GM23338 (cell line): ENCODE measurements around the gene SSR4. TPM values are rescaled to one million over a fixed set of nuclear protein-coding genes. Genes with fewer than 3 reads are reported as not detected.
"Not testable (repeated sequence)": the region's sequence is repeated elsewhere in the genome, so short reads cannot be mapped to it uniquely, and the experiment has no call there.

Experiments used
- ATAC-seq: fragments of 200-7000 bp; cut with Tn5 transposase; 3 replicates; pipeline ENCODE4 v1.9.1; 2020
- DNase-seq: peaks from one replicate; pipeline ENCODE4 v3.0.0-alpha.2; 2015; ENCODE audit warnings: low spot score
- H2AFZ ChIP-seq: fragments of 200-600 bp; sonication (generic); 2 replicates; pipeline ENCODE4 v1.8.0; 2016; ENCODE audit warnings: antibody characterized with exemption, mild to moderate bottlenecking, moderate library complexity
- H3F3A ChIP-seq: fragments of 200-600 bp; sonication (generic); replicated peaks from 2 replicates; pipeline ENCODE4 v1.8.0; 2017; ENCODE audit warnings: antibody characterized with exemption, mixed run types, low read depth
- H3K27ac ChIP-seq: fragments of 200-600 bp; sonication (generic); 2 replicates; pipeline ENCODE4 v1.6.1; 2016; ENCODE audit warnings: low read depth
- H3K27me3 ChIP-seq: fragments of 200-600 bp; sonication (generic); 2 replicates; pipeline ENCODE4 v1.8.0; 2016; ENCODE audit warnings: mild to moderate bottlenecking, mixed run types, moderate library complexity; ENCODE audit not compliant: insufficient read depth
- H3K36me3 ChIP-seq: fragments of 200-600 bp; sonication (generic); 2 replicates; pipeline ENCODE4 v1.8.0; 2016; ENCODE audit warnings: mild to moderate bottlenecking; ENCODE audit not compliant: insufficient read depth
- H3K4me1 ChIP-seq: fragments of 200-600 bp; sonication (generic); 2 replicates; pipeline ENCODE4 v1.8.0; 2016; ENCODE audit warnings: mild to moderate bottlenecking, moderate library complexity; ENCODE audit not compliant: insufficient read depth
- H3K4me2 ChIP-seq: fragments of 200-600 bp; sonication (generic); 2 replicates; pipeline ENCODE4 v1.7.1; 2017; ENCODE audit warnings: mixed run types
- H3K4me3 ChIP-seq: fragments of 200-600 bp; sonication (generic); 2 replicates; pipeline ENCODE4 v1.6.1; 2016; ENCODE audit warnings: mixed run types
- H3K79me2 ChIP-seq: fragments of 200-600 bp; sonication (generic); replicated peaks from 2 replicates; pipeline ENCODE4 v1.8.0; 2017; ENCODE audit warnings: mild to moderate bottlenecking; ENCODE audit not compliant: insufficient read depth
- H3K9me2 ChIP-seq: fragments of 200-600 bp; sonication (generic); 2 replicates; pipeline ENCODE4 v1.8.0; 2017; ENCODE audit not compliant: insufficient read depth
- H4K20me1 ChIP-seq: fragments of 200-600 bp; sonication (generic); replicated peaks from 2 replicates; pipeline ENCODE4 v1.8.0; 2017; ENCODE audit warnings: mild to moderate bottlenecking; ENCODE audit not compliant: insufficient read depth
- H3K27ac Mint-ChIP-seq: 2 replicates; pipeline ENCODE4 v1.8.0; 2020; ENCODE audit warnings: inconsistent platforms, mild to moderate bottlenecking, moderate library complexity, mixed read lengths
- H3K27me3 Mint-ChIP-seq: 3 replicates; pipeline ENCODE4 v1.8.0; 2022; ENCODE audit warnings: low read depth, mild to moderate bottlenecking, moderate library complexity, mixed read lengths, inconsistent platforms; ENCODE audit not compliant: insufficient read depth, poor library complexity
- H3K36me3 Mint-ChIP-seq: 3 replicates; pipeline ENCODE4 v1.8.0; 2021; ENCODE audit warnings: low read depth, mild to moderate bottlenecking, inconsistent platforms, moderate library complexity, mixed read lengths
- H3K4me1 Mint-ChIP-seq: 3 replicates; pipeline ENCODE4 v1.8.0; 2020; ENCODE audit warnings: mild to moderate bottlenecking, inconsistent platforms, mixed read lengths
- H3K4me3 Mint-ChIP-seq: 3 replicates; pipeline ENCODE4 v1.8.0; 2021; ENCODE audit warnings: moderate library complexity, mild to moderate bottlenecking, inconsistent platforms, mixed read lengths
- H3K9me3 Mint-ChIP-seq: 3 replicates; pipeline ENCODE4 v1.8.0; 2020; ENCODE audit warnings: moderate library complexity, mild to moderate bottlenecking, inconsistent platforms, mixed read lengths
- EZH2phosphoT487 ChIP-seq: fragments of 200-600 bp; sonication (generic); IDR thresholded peaks from one replicate; pipeline ENCODE4 v1.8.1; 2018; ENCODE audit warnings: antibody characterized with exemption; ENCODE audit not compliant: unreplicated experiment
- JUNB ChIP-seq: IDR thresholded peaks from one replicate; pipeline ENCODE4 v1.6.1; 2016; ENCODE audit warnings: antibody characterized with exemption; ENCODE audit not compliant: unreplicated experiment
- NANOG ChIP-seq: IDR thresholded peaks from 2 replicates; pipeline ENCODE4 v1.6.1; 2016; ENCODE audit warnings: antibody characterized with exemption, borderline replicate concordance
- POLR2AphosphoS5 ChIP-seq: IDR thresholded peaks from 2 replicates; pipeline ENCODE4 v1.6.1; 2016; ENCODE audit warnings: antibody characterized with exemption, low read depth
- STAT1 ChIP-seq: IDR thresholded peaks from one replicate; pipeline ENCODE4 v1.6.1; 2016; ENCODE audit warnings: antibody characterized with exemption; ENCODE audit not compliant: unreplicated experiment
- ZNF114 ChIP-seq: fragments of 250-450 bp; sonication (Bioruptor Pico); IDR thresholded peaks from 2 replicates; pipeline ENCODE4 v1.5.0; 2020; ENCODE audit warnings: mild to moderate bottlenecking, moderate library complexity
- ZNF331 ChIP-seq: fragments of 250-450 bp; sonication (Bioruptor Pico); IDR thresholded peaks from 2 replicates; pipeline ENCODE4 v1.5.0; 2020; ENCODE audit warnings: low read depth, mild to moderate bottlenecking, moderate library complexity
- polyA plus RNA-seq: library from polyadenylated mRNA; unstranded; fragments of >200 nt; fragmentation: Nextera tagmentation; extraction: Ambion mirVana; gene quantifications from 2 replicates; pipeline ENCODE4 v1.2.1, GENCODE V29; 2016
- total RNA-seq: library from RNA; depleted of rRNA; stranded (reverse); fragments of >200 nt; shearing (Covaris generic); gene quantifications from 2 replicates; pipeline ENCODE4 v1.2.3, GENCODE V29; 2014
- TF ChIP-seq, protein P1 (sequence below): fragments of 250-450 bp; sonication (Bioruptor Pico); IDR thresholded peaks from 2 replicates; pipeline ENCODE4 v1.5.0; 2020; ENCODE audit warnings: mild to moderate bottlenecking, moderate library complexity
- TF ChIP-seq, protein P2 (sequence below): IDR thresholded peaks from one replicate; pipeline ENCODE4 v1.6.1; 2018; ENCODE audit warnings: antibody characterized with exemption; ENCODE audit not compliant: unreplicated experiment

SSR4 gene
- total and polyA plus RNA-seq, 2 experiments from 2014 or later: 107 to 352 TPM

DNA sequence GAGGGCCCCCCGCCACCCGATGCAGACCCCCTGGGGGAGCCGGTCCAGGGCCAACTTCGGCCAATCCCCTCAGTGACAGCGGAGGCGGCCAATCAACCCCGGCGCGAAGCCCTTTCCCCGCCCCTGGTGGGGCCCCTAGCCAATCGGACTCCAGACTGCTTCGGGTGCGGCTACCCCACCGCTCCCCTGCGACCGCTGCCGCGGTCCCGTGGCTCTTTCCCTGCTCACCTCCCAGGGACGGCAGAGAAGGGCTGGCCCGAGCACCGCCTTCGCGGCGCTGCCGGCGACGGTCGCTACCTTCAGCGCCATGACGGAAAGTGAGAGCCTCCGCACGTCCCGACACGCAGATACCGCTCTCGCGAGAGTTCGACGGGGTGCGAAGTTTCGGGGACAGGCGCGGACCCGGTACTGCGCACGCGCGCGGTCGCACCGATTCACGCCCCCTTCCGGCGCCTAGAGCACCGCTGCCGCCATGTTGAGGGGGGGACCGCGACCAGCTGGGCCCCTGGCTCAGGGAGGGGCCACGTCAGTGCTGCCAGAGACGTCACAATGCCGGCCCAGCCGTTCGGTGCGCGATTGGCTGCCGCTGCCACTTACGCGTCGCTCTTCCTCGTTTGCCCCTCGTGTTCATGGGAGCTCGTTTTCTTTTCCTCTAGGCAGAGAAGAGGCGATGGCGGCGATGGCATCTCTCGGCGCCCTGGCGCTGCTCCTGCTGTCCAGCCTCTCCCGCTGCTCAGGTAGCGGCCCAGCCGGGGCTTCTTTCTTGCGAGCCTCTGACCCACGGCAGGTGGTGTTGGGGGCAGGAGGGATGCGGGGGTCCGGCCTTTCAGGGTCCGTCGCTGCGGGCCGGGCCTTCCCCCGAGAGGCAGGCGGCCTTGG, at the start of gene SSR4, which contains the start of gene IDH3G (continued):
- no peak for TF ChIP-seq JUNB

DNA sequence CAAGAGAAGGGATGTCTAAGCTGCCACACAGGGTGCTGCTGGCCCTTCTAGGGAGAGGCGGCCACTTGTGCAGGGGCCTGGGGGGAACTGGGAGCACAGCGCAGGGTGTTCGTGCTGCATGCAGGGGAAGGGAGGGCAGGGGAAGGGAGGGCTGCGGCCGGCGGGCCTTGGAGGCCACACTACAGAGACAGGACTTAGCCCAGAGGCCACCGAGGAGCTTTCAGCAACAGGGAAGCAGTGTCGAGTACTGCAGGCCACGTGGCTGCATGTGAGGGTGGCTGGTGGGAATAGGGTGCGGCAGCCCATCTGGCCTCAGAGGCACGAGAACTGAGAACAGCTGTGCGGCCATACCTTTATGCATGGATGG, 49.4 kb upstream of the SSR4 start:
- not testable (repeated sequence) for H3K4me3 Mint-ChIP-seq, H3K27me3 Mint-ChIP-seq, H3K79me2 ChIP-seq, H3K4me1 ChIP-seq, H3K36me3 Mint-ChIP-seq, H3K27ac ChIP-seq, H3K27me3 ChIP-seq, H3K4me3 ChIP-seq, H3F3A ChIP-seq, H3K4me1 Mint-ChIP-seq, H3K9me2 ChIP-seq, H2AFZ ChIP-seq, DNase-seq, H3K9me3 Mint-ChIP-seq, H4K20me1 ChIP-seq, H3K4me2 ChIP-seq, H3K36me3 ChIP-seq, ATAC-seq
- 0 out of 2 replicates have a peak overlapping the region, but pooled peaks have one; percentile 56 for H3K27ac Mint-ChIP-seq

DNA sequence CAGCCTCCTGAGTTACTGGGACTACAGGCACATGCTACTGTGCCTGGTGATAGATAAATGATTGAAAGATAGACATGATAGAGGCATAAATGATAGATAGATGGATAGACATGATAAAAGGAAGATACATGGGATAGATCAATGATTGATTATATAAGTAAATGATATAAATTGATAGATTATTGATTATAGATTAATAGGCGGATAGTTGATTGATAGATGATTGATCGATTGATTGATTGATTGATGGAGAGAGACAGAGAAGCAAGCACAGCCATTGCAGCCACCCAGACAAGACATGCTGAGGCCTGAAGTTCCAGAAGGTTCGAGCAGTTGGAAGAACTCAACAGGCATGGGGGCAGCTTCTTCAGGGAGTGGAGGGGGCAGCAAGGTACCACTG, 48.1 kb upstream of the SSR4 start:
- H3K27me3 Mint-ChIP-seq: peaks cover 3% of the 10 kb centered on the region
- TF ChIP-seq, protein P1, sequence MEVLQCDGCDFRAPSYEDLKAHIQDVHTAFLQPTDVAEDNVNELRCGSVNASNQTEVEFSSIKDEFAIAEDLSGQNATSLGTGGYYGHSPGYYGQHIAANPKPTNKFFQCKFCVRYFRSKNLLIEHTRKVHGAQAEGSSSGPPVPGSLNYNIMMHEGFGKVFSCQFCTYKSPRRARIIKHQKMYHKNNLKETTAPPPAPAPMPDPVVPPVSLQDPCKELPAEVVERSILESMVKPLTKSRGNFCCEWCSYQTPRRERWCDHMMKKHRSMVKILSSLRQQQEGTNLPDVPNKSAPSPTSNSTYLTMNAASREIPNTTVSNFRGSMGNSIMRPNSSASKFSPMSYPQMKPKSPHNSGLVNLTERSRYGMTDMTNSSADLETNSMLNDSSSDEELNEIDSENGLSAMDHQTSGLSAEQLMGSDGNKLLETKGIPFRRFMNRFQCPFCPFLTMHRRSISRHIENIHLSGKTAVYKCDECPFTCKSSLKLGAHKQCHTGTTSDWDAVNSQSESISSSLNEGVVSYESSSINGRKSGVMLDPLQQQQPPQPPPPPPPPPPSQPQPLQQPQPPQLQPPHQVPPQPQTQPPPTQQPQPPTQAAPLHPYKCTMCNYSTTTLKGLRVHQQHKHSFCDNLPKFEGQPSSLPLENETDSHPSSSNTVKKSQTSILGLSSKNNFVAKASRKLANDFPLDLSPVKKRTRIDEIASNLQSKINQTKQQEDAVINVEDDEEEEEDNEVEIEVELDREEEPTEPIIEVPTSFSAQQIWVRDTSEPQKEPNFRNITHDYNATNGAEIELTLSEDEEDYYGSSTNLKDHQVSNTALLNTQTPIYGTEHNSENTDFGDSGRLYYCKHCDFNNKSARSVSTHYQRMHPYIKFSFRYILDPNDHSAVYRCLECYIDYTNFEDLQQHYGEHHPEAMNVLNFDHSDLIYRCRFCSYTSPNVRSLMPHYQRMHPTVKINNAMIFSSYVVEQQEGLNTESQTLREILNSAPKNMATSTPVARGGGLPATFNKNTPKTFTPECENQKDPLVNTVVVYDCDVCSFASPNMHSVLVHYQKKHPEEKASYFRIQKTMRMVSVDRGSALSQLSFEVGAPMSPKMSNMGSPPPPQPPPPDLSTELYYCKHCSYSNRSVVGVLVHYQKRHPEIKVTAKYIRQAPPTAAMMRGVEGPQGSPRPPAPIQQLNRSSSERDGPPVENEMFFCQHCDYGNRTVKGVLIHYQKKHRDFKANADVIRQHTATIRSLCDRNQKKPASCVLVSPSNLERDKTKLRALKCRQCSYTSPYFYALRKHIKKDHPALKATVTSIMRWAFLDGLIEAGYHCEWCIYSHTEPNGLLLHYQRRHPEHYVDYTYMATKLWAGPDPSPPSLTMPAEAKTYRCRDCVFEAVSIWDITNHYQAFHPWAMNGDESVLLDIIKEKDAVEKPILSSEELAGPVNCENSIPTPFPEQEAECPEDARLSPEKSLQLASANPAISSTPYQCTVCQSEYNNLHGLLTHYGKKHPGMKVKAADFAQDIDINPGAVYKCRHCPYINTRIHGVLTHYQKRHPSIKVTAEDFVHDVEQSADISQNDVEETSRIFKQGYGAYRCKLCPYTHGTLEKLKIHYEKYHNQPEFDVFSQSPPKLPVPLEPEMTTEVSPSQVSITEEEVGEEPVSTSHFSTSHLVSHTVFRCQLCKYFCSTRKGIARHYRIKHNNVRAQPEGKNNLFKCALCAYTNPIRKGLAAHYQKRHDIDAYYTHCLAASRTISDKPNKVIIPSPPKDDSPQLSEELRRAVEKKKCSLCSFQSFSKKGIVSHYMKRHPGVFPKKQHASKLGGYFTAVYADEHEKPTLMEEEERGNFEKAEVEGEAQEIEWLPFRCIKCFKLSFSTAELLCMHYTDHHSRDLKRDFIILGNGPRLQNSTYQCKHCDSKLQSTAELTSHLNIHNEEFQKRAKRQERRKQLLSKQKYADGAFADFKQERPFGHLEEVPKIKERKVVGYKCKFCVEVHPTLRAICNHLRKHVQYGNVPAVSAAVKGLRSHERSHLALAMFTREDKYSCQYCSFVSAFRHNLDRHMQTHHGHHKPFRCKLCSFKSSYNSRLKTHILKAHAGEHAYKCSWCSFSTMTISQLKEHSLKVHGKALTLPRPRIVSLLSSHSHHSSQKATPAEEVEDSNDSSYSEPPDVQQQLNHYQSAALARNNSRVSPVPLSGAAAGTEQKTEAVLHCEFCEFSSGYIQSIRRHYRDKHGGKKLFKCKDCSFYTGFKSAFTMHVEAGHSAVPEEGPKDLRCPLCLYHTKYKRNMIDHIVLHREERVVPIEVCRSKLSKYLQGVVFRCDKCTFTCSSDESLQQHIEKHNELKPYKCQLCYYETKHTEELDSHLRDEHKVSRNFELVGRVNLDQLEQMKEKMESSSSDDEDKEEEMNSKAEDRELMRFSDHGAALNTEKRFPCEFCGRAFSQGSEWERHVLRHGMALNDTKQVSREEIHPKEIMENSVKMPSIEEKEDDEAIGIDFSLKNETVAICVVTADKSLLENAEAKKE (CRISPR knock-in tag): no peak
- TF ChIP-seq POLR2AphosphoS5 (no peak), ZNF114 (CRISPR knock-in tag) (no peak), EZH2phosphoT487 (no peak), STAT1 (no peak), JUNB (no peak), NANOG (no peak), ZNF331 (CRISPR knock-in tag) (no peak)
- TF ChIP-seq, protein P2, sequence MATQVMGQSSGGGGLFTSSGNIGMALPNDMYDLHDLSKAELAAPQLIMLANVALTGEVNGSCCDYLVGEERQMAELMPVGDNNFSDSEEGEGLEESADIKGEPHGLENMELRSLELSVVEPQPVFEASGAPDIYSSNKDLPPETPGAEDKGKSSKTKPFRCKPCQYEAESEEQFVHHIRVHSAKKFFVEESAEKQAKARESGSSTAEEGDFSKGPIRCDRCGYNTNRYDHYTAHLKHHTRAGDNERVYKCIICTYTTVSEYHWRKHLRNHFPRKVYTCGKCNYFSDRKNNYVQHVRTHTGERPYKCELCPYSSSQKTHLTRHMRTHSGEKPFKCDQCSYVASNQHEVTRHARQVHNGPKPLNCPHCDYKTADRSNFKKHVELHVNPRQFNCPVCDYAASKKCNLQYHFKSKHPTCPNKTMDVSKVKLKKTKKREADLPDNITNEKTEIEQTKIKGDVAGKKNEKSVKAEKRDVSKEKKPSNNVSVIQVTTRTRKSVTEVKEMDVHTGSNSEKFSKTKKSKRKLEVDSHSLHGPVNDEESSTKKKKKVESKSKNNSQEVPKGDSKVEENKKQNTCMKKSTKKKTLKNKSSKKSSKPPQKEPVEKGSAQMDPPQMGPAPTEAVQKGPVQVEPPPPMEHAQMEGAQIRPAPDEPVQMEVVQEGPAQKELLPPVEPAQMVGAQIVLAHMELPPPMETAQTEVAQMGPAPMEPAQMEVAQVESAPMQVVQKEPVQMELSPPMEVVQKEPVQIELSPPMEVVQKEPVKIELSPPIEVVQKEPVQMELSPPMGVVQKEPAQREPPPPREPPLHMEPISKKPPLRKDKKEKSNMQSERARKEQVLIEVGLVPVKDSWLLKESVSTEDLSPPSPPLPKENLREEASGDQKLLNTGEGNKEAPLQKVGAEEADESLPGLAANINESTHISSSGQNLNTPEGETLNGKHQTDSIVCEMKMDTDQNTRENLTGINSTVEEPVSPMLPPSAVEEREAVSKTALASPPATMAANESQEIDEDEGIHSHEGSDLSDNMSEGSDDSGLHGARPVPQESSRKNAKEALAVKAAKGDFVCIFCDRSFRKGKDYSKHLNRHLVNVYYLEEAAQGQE: no peak

More for the DNA sequence above, 48.1 kb upstream of the SSR4 start:
- H3K36me3 Mint-ChIP-seq: no peaks in the 10 kb centered on the region; the same call in 2 of the 3 replicates
- Histone ChIP-seq H3K27me3 (no peaks in the 10 kb centered on the region), H3K79me2 (no peaks in the 10 kb centered on the region), H3K9me2 (no peaks in the 10 kb centered on the region), H3K4me3 (no peak overlapping the region), H2AFZ (no peak overlapping the region), H3K4me2 (no peak overlapping the region), H3K27ac (no peak overlapping the region), H3K4me1 (no peaks in the 10 kb centered on the region), H3F3A (no peaks in the 10 kb centered on the region), H3K36me3 (no peaks in the 10 kb centered on the region), H4K20me1 (no peaks in the 10 kb centered on the region)
- no peak overlapping the region for H3K4me3 Mint-ChIP-seq
- H3K4me1 Mint-ChIP-seq: peaks cover 3% of the 10 kb centered on the region; the same call in 1 of the 3 replicates
- no peak for DNase-seq
- H3K27ac Mint-ChIP-seq: no peak overlapping the region
- H3K9me3 Mint-ChIP-seq: no peaks in the 10 kb centered on the region
- no peak for ATAC-seq
